GM18907 (cell line): ENCODE data around the gene SPOCK2.
"Not testable (repeated sequence)": the region's sequence is repeated elsewhere in the genome, so short reads cannot be mapped to it uniquely, and the experiment has no call there.

ENCODE experiments used
- ATAC-seq: cut with Tn5 transposase; IDR thresholded peaks from one replicate; pipeline ENCODE4 v1.9.1; 2021; ENCODE audit warnings: mild to moderate bottlenecking, moderate library complexity; ENCODE audit not compliant: unreplicated experiment

The SPOCK2 gene

GRCh38 chr10:72108830-72109635 is 20.7 kb upstream of the SPOCK2 start:
- ATAC-seq: no peak

GRCh38 chr10:72108004-72108370 is 19.6 kb upstream of the SPOCK2 start:
- ATAC-seq: not testable (repeated sequence)

DNA sequence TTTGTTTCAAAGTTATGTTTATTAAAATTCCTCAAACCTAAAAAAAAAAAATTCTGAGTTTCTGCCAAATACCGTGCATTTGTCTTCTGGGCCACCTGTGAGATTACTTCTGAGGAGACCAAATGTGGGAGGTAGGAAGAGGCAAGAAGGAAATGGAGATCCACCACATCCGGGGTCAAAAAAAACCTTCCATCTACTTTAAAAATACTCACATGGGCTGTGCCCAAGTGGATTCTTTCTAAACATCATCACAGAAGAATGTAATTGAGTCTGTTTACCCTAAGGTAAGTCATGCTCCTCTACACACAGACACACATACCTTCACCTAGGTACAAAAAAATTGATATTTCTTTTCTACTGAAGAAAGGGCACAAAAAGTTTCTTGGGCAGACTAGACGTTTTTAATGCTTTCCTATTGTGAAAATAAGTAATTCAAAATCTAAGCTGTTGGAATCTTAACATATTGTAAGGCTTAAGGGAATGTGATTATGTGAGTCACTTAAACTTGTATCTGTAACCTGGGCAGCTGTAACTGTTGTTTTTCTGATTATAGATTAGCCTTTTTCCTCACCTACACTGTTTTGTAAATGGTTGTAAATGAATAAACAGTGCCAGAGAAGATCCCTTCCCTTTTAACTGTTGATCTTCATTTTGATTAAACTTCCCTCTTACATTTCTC is 19.1 kb upstream of the SPOCK2 start:
- no peak for ATAC-seq

- ATAC-seq: no peak
These were observed 18.5 kb upstream of the SPOCK2 start for GRCh38 chr10:72106896-72107295.

DNA sequence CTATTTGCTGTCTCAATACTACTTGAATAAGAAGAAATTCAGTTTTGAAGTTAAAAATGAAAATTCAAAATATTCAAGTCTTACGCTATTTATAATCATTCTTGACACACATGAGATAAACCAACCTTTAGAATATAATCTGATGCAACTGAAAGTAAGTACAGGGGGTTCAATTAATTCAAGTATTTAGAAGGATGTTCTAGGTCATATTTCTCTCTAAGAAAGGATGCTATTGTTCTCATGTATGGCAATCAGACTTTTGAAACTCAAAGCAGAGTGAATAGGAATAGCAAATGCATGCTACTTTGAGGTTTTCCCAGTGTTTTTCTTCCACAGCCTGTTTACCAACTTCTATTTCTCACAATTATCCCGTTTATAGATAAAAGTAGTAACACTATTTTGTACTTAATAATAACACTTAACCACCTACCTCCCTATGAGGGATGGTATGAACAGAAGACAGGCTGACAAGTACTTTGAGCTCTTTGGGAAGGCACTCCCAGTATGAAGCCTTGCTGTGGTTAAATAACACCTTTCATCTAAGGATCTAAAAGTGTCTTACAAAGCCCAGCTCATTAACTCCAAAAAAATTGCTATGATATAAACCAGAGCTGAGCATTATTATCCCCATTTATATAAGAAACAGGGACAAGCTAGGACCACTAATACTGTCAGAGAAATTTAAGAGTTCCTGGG is 18.0 kb upstream of the SPOCK2 start:
- no peak for ATAC-seq

GRCh38 chr10:72105710-72106109 is 17.4 kb upstream of the SPOCK2 start:
- no peak for ATAC-seq

DNA sequence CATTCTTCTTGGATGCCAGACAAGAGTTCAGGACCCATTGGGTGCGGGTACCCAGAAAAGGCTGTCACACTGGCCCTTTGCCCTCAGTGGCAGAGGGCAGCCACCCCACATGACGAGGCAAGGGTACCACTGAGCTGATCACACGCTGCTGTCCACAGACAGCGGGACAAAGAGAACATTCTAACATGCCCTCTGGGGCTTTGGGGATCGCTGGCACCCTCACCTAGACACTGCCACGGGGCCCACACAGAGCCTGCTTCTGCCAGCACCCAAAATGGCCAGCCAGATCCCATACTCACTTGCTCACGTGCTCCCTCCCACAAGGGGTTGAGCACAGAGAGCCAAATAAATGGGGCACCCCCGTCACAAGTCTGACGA is 16.7 kb upstream of the SPOCK2 start:
- no peak for ATAC-seq

GRCh38 chr10:72104472-72105097 is 16.2 kb upstream of the SPOCK2 start:
- no peak for ATAC-seq

DNA sequence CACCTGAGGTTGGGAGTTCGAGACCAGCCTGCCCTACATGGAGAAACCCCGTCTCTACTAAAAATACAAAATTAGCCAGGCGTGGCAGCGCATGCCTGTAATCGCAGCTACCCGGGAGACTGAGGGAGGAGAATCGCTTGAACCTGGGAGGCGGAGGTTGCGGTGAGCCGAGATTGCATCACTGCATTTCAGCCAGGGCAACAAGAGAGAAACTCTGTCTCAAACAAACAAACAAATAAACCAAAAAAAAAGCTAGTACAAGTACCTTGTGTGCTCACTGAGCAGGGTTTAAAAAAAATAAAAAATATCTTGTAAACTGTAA is 11.2 kb upstream of the SPOCK2 start:
- no peak for ATAC-seq

GRCh38 chr10:72098836-72099599 is 10.7 kb upstream of the SPOCK2 start:
- no peak for ATAC-seq

DNA sequence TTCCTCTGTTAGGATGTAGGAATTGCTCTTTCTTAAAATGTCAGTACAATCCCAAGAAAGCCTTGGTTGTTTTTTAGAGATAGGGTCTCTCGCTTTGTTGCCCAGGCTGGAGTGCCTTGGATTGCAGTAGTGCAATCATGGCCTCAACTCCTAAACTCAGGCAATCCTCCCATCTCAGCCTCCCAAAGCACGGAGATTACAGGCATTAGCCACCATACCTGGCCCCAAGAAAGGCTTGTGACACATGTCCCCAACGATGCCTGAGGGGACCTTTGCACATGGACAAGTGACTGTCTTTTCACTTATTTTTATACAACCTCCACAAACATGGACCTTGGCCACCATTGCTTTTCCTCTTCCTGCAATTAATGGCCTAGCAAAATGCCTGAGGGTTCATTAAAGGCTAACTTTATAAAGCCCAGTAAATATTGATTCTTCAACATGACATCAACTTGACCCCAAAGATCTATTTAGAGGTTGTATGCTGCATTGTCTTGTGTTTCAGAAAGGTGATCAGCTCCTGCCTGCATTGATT is 10.0 kb upstream of the SPOCK2 start:
- ATAC-seq: no peak

DNA sequence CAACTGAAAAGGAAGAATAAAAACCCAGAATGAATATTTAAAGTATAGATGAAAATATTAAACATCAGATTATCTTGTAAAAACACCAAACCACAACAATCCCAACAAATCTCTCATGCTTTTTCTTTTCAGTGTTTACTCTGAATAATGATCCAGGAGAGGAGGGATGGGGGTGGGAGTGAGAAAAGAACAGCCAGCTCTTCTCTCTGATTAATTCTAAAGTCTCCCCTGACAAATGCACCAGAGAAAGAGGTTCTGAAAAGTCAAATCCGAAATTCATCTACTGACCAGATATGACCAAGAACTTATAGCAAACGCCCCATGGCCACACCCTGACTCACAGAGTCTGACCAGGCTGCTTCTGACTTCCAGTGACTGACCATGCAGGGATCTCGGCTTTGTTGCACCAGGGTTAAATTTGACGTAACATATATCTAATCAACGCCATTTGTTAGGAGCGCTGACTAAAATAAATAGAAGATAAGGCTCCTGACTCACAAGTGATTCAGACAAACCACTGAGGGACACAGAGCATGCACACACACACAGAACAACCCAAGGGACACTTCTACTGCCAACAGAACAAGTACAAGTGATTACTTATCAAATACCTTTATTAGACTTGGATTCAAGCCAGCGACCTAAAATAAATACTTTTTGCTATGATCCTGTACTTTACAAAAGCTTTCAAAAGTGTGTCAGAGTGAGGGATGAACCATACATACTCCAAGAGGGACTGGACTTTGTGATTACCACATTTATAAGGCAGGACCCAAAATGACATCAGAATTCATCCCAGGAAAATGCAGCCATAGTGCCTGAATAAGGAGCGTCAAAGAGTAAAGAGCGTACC is 9.3 kb upstream of the SPOCK2 start:
- no peak for ATAC-seq

DNA sequence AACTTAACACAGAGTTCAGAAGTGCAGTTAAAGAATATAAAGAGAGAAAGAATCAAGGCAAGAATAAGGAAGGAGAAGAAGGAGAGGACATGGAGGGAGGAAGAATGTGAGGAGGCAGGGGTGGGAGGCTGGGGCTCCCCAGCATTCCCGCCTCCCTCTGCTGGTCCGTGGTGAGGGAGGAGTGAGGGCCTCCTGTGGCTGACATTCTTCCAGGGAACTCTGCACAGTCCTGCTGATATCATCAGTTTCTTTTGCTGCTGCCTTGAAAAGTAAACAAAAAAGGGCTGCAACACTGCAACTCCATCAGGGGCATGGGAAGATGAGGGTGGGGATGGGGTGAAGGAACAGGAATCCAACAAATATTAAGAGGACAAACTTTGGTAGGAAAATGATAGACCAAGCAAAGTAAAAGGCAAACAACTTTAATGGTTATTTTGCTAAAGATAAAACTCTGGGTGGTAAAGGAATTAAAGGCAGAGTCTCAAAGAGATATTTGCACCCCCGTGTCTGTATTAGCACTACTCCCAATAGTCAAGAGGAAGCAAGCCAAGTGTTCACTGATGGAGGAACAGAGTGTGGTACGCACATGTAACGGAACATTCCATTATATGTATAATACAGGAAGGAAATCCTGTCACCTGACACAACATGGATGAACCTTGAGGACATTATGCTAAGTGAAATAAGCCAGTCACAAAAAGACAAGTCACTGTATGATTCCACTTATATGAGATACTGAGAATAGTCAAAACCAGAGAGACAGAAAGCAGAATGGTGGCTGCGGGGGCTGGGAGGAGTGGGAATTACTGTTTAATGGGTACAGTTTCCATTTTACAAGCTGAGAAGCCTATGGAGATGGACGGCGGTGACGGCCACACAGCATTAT is 8.0 kb upstream of the SPOCK2 start:
- ATAC-seq: no peak

- ATAC-seq: no peak
These were observed 6.8 kb upstream of the SPOCK2 start for GRCh38 chr10:72095195-72095594.

GRCh38 chr10:72094574-72094973 is 6.2 kb upstream of the SPOCK2 start:
- no peak for ATAC-seq

DNA sequence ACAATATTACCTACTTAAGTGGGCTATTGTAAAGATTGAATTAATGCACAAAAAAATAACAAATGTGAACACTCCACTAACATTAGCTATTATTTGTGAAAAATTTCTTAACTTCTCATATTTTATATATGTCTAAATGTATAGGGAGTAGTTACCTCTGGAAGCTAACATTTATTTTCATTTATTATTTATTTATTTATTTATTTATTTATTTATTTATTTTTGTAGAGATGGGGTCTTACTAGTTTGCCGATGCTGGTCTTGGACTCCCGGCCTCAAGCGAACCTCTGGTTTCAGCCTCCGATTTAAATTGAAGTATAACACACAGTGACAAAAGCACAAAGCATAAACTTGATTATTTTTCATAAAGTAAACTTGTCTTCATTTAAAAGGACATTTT is 5.1 kb upstream of the SPOCK2 start:
- no peak for ATAC-seq

GRCh38 chr10:72092987-72093386 is 4.6 kb upstream of the SPOCK2 start:
- ATAC-seq: no peak

- ATAC-seq: no peak
These were observed 4.0 kb upstream of the SPOCK2 start for GRCh38 chr10:72092171-72092924.
